Panc1 (cell line): ENCODE data around the gene S100A10.

ENCODE experiments used
- CTCF ChIP-seq: fragments of 450-650 bp; IDR thresholded peaks from 2 replicates; pipeline ENCODE4 v1.5.1; 2017; ENCODE audit warnings: mild to moderate bottlenecking
- REST ChIP-seq, 2 experiments: IDR thresholded peaks; 2 replicates each; pipeline ENCODE4 v1.6.1; 2011 to 2012; ENCODE audit warnings: low read depth in 2 of 2, control low read depth in 1 of 2, low read length in 1 of 2, mild to moderate bottlenecking in 1 of 2, moderate library complexity in 1 of 2; ENCODE audit not compliant: insufficient read depth in 1 of 2

GRCh38 chr1:152009691-152010090 lies 16.0 kb upstream of the S100A10 start:
- TF ChIP-seq CTCF: no peak
- TF ChIP-seq REST (IDR thresholded peaks at IDR 0.05; ENCODE audit: insufficient read depth in 1 of 2, low read depth in 2 of 2, low read length in 1 of 2): no peak
